Activated effector memory CD4-positive, alpha-beta T cell treated with anti-CD3 and anti-CD28 coated beads, Interleukin-2, amount 50 U/mL, for 16 hours (primary cell): Measurements from ENCODE around the gene PLPP1.
A peak's percentile ranks its signal among the peaks of the same experiment; 100 is the strongest.

ENCODE experiments used
- DNase-seq: peaks from one replicate; pipeline ENCODE4 v3.0.0-alpha.2; 2020

The PLPP1 gene

GRCh38 chr5:55534436-55535198, at the start of gene PLPP1:
PLPP1 (minus strand) TSS chr5:55534964; CDS start chr5:55534629, 335 bp downstream.
- DNase-seq: peak; percentile 94

DNA sequence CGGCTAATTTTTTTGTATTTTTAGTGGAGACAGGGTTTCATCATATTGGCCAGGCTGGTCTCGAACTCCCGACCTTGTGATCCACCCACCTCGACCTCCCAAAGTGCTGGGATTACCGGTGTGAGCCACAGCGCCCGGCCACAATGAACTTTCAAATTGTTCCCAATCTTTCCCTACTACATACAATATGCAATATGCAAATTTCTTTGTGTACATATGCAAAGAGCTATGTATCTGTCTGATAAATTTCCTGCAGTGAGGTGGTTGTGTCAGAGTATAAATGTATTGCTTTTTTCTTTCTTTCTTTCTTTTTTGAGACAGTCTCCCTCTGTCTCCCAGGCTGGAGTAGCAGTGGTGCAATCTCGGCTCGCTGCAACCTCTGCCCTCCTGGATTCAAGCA, 48.8 kb upstream of the PLPP1 start:
- DNase-seq: no peak

DNA sequence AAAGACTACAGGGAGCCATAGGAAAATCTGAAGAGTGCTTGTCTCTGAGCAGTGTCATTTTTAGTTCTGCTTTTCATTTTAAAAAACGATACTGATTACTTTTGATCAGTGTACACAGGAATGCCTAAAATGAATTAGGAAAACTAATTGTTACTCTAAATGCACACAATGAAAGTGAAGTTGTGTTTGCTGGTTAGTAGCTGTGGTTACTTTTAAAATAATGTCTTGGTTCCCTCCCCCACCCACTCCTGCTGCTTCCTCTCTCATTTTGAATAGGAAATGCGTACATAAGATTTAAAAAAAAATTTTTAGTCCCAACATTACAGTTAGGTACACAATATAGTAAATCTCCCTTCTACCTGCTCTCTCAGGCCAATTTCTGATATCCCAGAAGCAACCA, 47.5 kb upstream of the PLPP1 start:
- no peak for DNase-seq

DNA sequence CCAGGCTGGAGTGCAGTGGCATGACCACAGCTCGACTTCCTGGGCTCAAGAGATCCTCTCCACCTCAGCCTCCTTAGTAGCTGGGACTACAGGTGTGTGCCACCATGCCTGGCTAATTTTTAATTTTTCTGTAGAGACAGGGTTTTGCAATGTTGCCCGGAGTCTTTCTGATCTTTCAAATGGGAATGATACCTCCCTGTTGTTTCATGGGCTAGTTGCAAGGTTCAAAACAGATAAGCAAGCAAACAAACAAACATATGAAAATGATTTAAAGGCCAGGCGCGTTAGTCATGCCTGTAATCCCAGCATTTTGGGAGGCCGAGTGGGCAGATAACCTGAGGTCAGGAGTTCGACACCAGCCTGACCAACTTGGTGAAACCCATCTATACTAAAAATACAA, 45.3 kb upstream of the PLPP1 start:
- no peak for DNase-seq

GRCh38 chr5:55578771-55579170, 44.0 kb upstream of the PLPP1 start:
- no peak for DNase-seq

DNA sequence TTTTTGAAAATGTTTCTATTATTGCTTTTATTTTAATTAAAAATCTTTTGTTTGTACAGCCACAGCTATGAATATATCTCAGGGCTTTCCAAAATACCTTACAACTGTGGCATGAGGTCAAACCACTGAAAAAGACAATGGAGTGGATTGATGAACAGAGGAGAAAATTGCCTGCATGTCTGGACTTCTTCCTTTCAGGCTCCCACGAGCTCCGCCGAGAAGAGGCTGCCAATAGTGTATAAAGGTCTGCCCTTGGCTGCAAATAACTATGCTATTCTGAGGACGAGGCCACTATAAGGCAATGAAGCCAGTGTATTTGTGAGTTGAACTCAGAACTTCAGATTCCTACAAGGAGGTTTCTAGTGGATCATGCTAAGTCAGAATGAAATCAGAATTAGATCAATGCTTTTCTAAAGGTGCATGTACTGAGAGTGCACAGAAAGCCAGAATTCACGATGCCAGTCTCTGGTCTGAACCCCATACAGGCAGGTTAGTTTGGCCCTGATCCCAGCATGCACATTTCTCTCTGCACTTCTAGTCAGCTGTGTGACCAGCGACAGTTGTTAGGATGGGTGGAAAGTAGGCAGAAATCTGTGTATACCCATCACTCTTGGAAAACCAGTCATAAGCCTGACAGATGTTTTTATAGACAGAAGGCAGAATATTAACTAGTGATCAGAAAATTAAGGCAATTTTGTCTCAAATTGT, 42.7 kb upstream of the PLPP1 start:
- DNase-seq: no peak

GRCh38 chr5:55576661-55577060, 41.9 kb upstream of the PLPP1 start:
- DNase-seq: no peak

GRCh38 chr5:55575815-55576583, 41.2 kb upstream of the PLPP1 start:
- DNase-seq: no peak

GRCh38 chr5:55572600-55572999, 37.8 kb upstream of the PLPP1 start:
- DNase-seq: no peak

DNA sequence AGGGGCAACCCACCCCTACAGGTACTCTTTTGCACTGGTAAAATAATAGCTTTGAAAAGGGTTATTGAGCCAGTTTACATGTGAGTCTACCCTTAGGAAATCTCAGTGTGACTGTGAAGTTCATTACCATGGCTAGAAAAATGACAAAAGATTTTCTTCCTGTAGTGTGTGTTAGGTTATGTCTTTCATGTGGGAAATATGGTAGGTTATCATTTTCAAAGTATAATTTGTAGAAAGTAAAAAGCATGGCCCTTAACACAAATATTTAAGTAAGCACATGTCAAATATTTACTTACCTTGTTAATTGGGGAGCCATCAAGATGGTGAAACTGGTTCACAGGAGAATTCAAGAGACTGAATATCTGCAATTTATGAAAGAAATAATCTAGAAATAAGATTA, 37.3 kb upstream of the PLPP1 start:
- DNase-seq: no peak

DNA sequence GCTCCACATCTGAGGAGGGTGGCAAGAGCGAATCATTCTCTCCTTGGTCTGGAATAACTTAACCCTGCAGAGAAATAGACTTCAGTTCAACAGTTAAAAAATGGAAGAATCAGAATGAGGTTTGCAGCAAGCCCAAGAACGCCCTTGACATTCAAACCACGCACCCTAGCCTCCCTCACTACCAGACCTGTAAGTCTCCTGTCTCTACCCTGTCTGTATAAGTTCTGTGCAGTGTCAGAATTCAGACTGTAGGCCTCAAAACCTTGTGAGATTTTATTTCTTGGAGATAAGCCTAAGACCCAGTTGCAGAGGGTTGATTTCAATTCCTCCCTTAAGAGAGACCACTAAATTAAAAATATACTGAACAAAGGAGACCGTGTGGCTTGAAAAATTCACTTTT, 35.8 kb upstream of the PLPP1 start:
- DNase-seq: no peak

GRCh38 chr5:55570026-55570425, 35.3 kb upstream of the PLPP1 start:
- no peak for DNase-seq

DNA sequence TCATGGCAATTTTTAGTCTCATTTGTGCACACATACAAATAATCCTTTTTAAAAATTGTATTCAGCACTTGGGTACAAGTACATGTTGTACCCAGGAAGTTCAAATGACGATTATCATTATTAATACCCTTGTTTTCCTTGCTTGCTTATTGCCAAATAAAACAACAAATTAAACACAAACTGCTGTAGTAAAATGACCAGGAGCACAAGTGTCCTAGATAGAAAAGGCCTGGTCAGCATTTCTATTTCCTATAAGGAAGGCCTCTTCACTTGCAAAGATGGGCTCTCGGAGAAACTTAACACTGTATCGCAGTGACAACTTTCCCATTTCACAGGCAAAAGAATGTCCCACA, 34.7 kb upstream of the PLPP1 start:
- no peak for DNase-seq

- DNase-seq: no peak
These were observed 34.1 kb upstream of the PLPP1 start for GRCh38 chr5:55568654-55569512.

GRCh38 chr5:55564721-55565120, 30.0 kb upstream of the PLPP1 start:
- no peak for DNase-seq

- DNase-seq: no peak
These were observed 23.7 kb upstream of the PLPP1 start for GRCh38 chr5:55558484-55558883.

GRCh38 chr5:55557123-55557522, 22.4 kb upstream of the PLPP1 start:
- DNase-seq: no peak

- no peak for DNase-seq
These were observed 19.9 kb upstream of the PLPP1 start for GRCh38 chr5:55554585-55555202.

GRCh38 chr5:55551904-55552303, 17.1 kb upstream of the PLPP1 start:
- no peak for DNase-seq

DNA sequence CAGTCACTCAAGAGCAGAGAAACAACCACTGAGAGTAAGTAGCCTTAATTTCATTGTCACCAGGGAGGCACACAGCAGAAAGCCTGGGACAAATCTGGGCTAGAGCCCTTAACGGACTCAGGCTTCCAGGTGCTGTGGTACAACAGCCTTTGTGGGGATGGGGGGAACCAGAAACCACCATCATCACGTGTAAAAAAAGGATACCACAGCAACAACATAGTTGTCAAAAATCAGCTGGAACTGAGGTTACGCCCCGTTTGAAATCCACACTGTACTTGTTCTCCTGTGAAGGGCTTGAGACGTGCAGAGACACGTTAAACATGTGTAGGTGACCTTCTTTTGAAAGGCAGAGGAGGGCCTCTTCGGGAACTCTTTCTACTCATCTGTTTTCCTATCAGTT, 16.6 kb upstream of the PLPP1 start:
- no peak for DNase-seq

- no peak for DNase-seq
These were observed 13.0 kb upstream of the PLPP1 start for GRCh38 chr5:55547781-55548180.

- no peak for DNase-seq
These were observed 12.2 kb upstream of the PLPP1 start for GRCh38 chr5:55546947-55547346.

DNA sequence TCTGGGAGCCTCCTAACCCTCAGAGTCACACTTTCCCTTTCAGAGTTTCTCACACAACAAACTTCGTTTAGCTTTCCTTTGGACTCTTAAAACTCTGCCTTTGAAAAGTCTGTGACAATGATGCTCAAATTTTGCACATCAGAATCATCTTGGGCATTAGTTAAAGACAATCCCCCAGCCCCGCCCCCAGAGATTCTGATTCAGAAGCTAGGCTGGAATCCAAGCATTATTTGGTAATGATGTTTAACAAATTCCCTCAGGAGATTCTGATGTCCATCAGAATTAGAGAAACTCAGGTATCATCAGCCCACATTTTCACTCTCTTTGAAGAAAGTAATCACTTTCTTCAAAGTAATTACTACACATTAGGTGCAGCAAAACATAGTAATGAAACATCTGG, 9.6 kb upstream of the PLPP1 start:
- DNase-seq: no peak
